MM.1S (cell line): ENCODE data around the gene TMEM154.

ENCODE experiments used
- DNase-seq: peaks from one replicate; pipeline ENCODE4 v3.0.0-alpha.2; 2015
- H2AFZ ChIP-seq: fragments of 300-600 bp; sonication (generic); 2 replicates; pipeline ENCODE4 v1.6.0; 2016; ENCODE audit warnings: antibody characterized with exemption, low read length
- H3F3A ChIP-seq: fragments of 300-600 bp; sonication (generic); 2 replicates; pipeline ENCODE4 v1.6.1; 2016; ENCODE audit warnings: mild to moderate bottlenecking, antibody characterized with exemption, low read length, moderate library complexity, mixed read lengths; ENCODE audit not compliant: insufficient read depth
- H3K27ac ChIP-seq: fragments of 300-600 bp; sonication (generic); 2 replicates; pipeline ENCODE4 v1.5.1; 2016; ENCODE audit warnings: mild to moderate bottlenecking, low read length
- H3K27me3 ChIP-seq: fragments of 300-600 bp; sonication (generic); replicated peaks from 2 replicates; pipeline ENCODE4 v1.6.0; 2016; ENCODE audit warnings: low read length; ENCODE audit not compliant: insufficient read depth
- H3K36me3 ChIP-seq: fragments of 300-600 bp; sonication (generic); replicated peaks from 2 replicates; pipeline ENCODE4 v1.6.1; 2016; ENCODE audit warnings: mild to moderate bottlenecking, low read length, mixed read lengths; ENCODE audit not compliant: insufficient read depth
- H3K4me1 ChIP-seq: fragments of 300-600 bp; sonication (generic); 2 replicates; pipeline ENCODE4 v1.6.1; 2016; ENCODE audit warnings: low read length, mixed read lengths
- H3K4me2 ChIP-seq: fragments of 300-600 bp; sonication (generic); 2 replicates; pipeline ENCODE4 v1.6.0; 2016; ENCODE audit warnings: low read depth, low read length
- H3K4me3 ChIP-seq: fragments of 300-600 bp; sonication (generic); 2 replicates; pipeline ENCODE4 v1.5.1; 2016; ENCODE audit warnings: low read length, mixed read lengths
- H3K79me2 ChIP-seq: fragments of 300-600 bp; sonication (generic); 2 replicates; pipeline ENCODE4 v1.6.1; 2016; ENCODE audit warnings: mixed run types, low read length, mixed read lengths
- H3K9ac ChIP-seq: fragments of 300-600 bp; sonication (generic); 2 replicates; pipeline ENCODE4 v1.6.1; 2016; ENCODE audit warnings: low read length, mixed read lengths
- H3K9me2 ChIP-seq: fragments of 300-600 bp; sonication (generic); replicated peaks from 2 replicates; pipeline ENCODE4 v1.6.1; 2016; ENCODE audit warnings: mild to moderate bottlenecking, low read length, mixed read lengths; ENCODE audit not compliant: insufficient read depth
- H3K9me3 ChIP-seq: fragments of 300-600 bp; sonication (generic); replicated peaks from 2 replicates; pipeline ENCODE4 v1.6.1; 2016; ENCODE audit warnings: mild to moderate bottlenecking, low read length, mixed read lengths; ENCODE audit not compliant: insufficient read depth
- H4K20me1 ChIP-seq: fragments of 300-600 bp; sonication (generic); 2 replicates; pipeline ENCODE4 v1.6.1; 2016; ENCODE audit warnings: mild to moderate bottlenecking, low read length, moderate library complexity, mixed read lengths; ENCODE audit not compliant: insufficient read depth
- EZH2 ChIP-seq: fragments of 300-600 bp; sonication (generic); optimal IDR thresholded peaks from 2 replicates; pipeline ENCODE3; 2017; ENCODE audit warnings: low read depth, mild to moderate bottlenecking, antibody characterized with exemption, low read length, mixed read lengths
- EZH2phosphoT487 ChIP-seq: fragments of 300-600 bp; sonication (generic); IDR thresholded peaks from 2 replicates; pipeline ENCODE4 v1.6.1; 2018; ENCODE audit warnings: antibody characterized with exemption, low read length
- TF ChIP-seq, protein P1 (sequence below): fragments of 300-600 bp; sonication (generic); IDR thresholded peaks from 2 replicates; pipeline ENCODE4 v1.5.1; 2016; ENCODE audit warnings: antibody characterized with exemption, low read length, mixed read lengths

Gene TMEM154

DNA sequence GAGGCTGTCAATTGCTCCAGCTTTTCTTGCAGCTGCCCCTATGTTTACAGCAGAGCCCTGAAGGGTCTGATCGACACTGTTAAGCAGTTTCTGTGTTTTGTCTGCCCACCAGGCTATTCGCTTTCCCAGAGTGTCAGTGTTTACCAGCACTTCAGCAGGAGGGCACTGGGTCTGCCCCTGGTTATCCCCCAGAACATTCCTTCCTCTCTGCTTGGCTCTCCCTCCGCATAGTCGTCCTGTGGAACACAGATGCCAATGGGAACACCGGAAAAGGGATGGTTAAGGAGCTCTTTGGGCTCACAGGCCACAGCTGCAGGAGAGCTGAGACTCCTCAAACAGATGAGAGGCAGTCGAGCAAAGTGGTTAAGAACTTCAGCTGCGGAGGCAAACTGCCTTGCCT is 72.6 kb downstream of the TMEM154 start:
- TF ChIP-seq EZH2: no peak
- TF ChIP-seq, protein P1, sequence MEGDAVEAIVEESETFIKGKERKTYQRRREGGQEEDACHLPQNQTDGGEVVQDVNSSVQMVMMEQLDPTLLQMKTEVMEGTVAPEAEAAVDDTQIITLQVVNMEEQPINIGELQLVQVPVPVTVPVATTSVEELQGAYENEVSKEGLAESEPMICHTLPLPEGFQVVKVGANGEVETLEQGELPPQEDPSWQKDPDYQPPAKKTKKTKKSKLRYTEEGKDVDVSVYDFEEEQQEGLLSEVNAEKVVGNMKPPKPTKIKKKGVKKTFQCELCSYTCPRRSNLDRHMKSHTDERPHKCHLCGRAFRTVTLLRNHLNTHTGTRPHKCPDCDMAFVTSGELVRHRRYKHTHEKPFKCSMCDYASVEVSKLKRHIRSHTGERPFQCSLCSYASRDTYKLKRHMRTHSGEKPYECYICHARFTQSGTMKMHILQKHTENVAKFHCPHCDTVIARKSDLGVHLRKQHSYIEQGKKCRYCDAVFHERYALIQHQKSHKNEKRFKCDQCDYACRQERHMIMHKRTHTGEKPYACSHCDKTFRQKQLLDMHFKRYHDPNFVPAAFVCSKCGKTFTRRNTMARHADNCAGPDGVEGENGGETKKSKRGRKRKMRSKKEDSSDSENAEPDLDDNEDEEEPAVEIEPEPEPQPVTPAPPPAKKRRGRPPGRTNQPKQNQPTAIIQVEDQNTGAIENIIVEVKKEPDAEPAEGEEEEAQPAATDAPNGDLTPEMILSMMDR: no peak
- no peak for TF ChIP-seq EZH2phosphoT487
- no peaks in the 10 kb centered on the region for H3K9me2 ChIP-seq
- H3F3A ChIP-seq: no peaks in the 10 kb centered on the region
- H2AFZ ChIP-seq: no peak overlapping the region
- H4K20me1 ChIP-seq: no peaks in the 10 kb centered on the region
- no peak for DNase-seq
- H3K4me2 ChIP-seq: no peak overlapping the region
- H3K36me3 ChIP-seq: no peaks in the 10 kb centered on the region
- H3K27me3 ChIP-seq: no peaks in the 10 kb centered on the region
- no peak overlapping the region for H3K4me3 ChIP-seq
- no peaks in the 10 kb centered on the region for H3K9me3 ChIP-seq
- H3K27ac ChIP-seq: no peak overlapping the region
- H3K79me2 ChIP-seq: no peaks in the 10 kb centered on the region
- H3K4me1 ChIP-seq: peaks cover 12% of the 10 kb centered on the region
- no peak overlapping the region for H3K9ac ChIP-seq

GRCh38 chr4:152606753-152607152 is 73.0 kb downstream of the TMEM154 start:
- no peak overlapping the region for H3K27ac ChIP-seq
- DNase-seq: no peak

GRCh38 chr4:152605641-152606335 is 74.0 kb downstream of the TMEM154 start:
- H3K9me2 ChIP-seq: no peaks in the 10 kb centered on the region
- TF ChIP-seq, protein P1: no peak
- TF ChIP-seq EZH2: no peak
- no peak for DNase-seq
- H3K36me3 ChIP-seq: no peaks in the 10 kb centered on the region
- no peaks in the 10 kb centered on the region for H3F3A ChIP-seq
- no peak overlapping the region for H3K27ac ChIP-seq
- H3K4me1 ChIP-seq: peaks cover 10% of the 10 kb centered on the region
- no peaks in the 10 kb centered on the region for H3K9me3 ChIP-seq
- H3K4me3 ChIP-seq: no peak overlapping the region
- no peak overlapping the region for H3K9ac ChIP-seq
- H3K79me2 ChIP-seq: no peaks in the 10 kb centered on the region
- no peak overlapping the region for H3K4me2 ChIP-seq
- no peaks in the 10 kb centered on the region for H4K20me1 ChIP-seq
- no peak overlapping the region for H2AFZ ChIP-seq
- H3K27me3 ChIP-seq: no peaks in the 10 kb centered on the region

More at GRCh38 chr4:152606753-152607152, 73.0 kb downstream of the TMEM154 start:
- Histone ChIP-seq H3K9me2 (no peaks in the 10 kb centered on the region), H3K4me3 (no peak overlapping the region), H3K27me3 (no peaks in the 10 kb centered on the region), H4K20me1 (no peaks in the 10 kb centered on the region), H3K79me2 (no peaks in the 10 kb centered on the region), H3K4me2 (no peak overlapping the region), H3K9me3 (no peaks in the 10 kb centered on the region), H3F3A (no peaks in the 10 kb centered on the region), H3K9ac (no peak overlapping the region), H3K36me3 (no peaks in the 10 kb centered on the region), H3K4me1 (peaks cover 12% of the 10 kb centered on the region), H2AFZ (no peak overlapping the region)
- TF ChIP-seq EZH2 (no peak), EZH2phosphoT487 (no peak)
- TF ChIP-seq, protein P1: no peak
